ENCODE data around the gene ITGB4. TPM values are rescaled to one million over a fixed set of nuclear protein-coding genes. Genes with fewer than 3 reads are reported as not detected.

Gene ITGB4
- total RNA-seq, 1 experiment from 2014 or later, result 5.3 TPM

DNA sequence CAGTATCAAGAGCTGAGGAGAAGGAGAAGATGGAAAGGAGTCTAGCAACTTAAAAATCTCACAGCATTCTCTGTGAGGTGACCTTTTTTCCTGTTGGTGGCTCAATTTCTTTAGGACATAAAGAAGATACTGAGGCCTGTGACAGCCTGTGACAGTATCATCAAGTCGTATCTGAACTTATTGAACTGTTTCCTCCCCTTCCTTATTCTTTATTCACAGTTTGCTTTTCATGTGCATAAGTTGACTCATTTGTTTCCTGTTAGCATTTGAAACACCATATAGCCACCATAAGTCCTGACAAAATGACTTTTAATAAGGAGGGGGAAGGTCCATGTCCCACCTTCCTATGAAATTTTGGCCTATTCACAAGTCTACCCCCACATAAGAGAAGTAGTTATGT lies 72.2 kb downstream of the ITGB4 start:
- TF ChIP-seq, protein P1, sequence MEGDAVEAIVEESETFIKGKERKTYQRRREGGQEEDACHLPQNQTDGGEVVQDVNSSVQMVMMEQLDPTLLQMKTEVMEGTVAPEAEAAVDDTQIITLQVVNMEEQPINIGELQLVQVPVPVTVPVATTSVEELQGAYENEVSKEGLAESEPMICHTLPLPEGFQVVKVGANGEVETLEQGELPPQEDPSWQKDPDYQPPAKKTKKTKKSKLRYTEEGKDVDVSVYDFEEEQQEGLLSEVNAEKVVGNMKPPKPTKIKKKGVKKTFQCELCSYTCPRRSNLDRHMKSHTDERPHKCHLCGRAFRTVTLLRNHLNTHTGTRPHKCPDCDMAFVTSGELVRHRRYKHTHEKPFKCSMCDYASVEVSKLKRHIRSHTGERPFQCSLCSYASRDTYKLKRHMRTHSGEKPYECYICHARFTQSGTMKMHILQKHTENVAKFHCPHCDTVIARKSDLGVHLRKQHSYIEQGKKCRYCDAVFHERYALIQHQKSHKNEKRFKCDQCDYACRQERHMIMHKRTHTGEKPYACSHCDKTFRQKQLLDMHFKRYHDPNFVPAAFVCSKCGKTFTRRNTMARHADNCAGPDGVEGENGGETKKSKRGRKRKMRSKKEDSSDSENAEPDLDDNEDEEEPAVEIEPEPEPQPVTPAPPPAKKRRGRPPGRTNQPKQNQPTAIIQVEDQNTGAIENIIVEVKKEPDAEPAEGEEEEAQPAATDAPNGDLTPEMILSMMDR (conservative IDR thresholded peaks at IDR 0.05), result no peak
- no peak overlapping the region for H2AFZ ChIP-seq (ENCODE audit: low read length)
- H2BK120ac ChIP-seq (ENCODE audit: low read depth, low read length, poor library complexity, severe bottlenecking), result no peak overlapping the region
- Mint-ChIP-seq H3K4me3 (no peak overlapping the region), H3K36me3 (ENCODE audit: insufficient read depth in 1 of 3, low read depth in 3 of 3) (peaks cover 12 to 55% (median 52%) of the 10 kb centered on the region in 3 experiments; a peak in 6 of 7 replicates), H3K4me1 (no peaks in the 10 kb centered on the region), H3K9me3 (no peaks in the 10 kb centered on the region), H3K27ac (no peak overlapping the region), H3K27me3 (ENCODE audit: low read depth) (no peaks in the 10 kb centered on the region)
- H3K14ac ChIP-seq (ENCODE audit: insufficient read depth, low read length), result no peak overlapping the region
- H3K79me2 ChIP-seq (ENCODE audit: insufficient read depth, low read length), result peaks cover 6% of the 10 kb centered on the region; the same call in 1 of the 2 replicates
- H4K20me1 ChIP-seq (ENCODE audit: control insufficient read depth, insufficient read depth, insufficient read length), result no peaks in the 10 kb centered on the region
- H3K23me2 ChIP-seq (ENCODE audit: insufficient read length, low read depth, low read length, poor library complexity, severe bottlenecking), result no peaks in the 10 kb centered on the region
- H3K27me3 ChIP-seq (ENCODE audit: insufficient read depth, low read length), result no peaks in the 10 kb centered on the region
- no peak overlapping the region for H2BK5ac ChIP-seq (ENCODE audit: insufficient read length, low read length)
- H3K4me2 ChIP-seq (ENCODE audit: insufficient read depth, insufficient read length, low read length), result no peak overlapping the region
- H4K5ac ChIP-seq (ENCODE audit: insufficient read length, low read depth, low read length), result no peak overlapping the region
- H3K56ac ChIP-seq (ENCODE audit: insufficient read length, low read depth, low read length), result no peak overlapping the region
- no peak overlapping the region for H3K9ac ChIP-seq (ENCODE audit: extremely low read depth, insufficient read length, low read length)
- H2BK15ac ChIP-seq (ENCODE audit: low read depth, low read length), result no peak overlapping the region
- no peak overlapping the region for H2BK20ac ChIP-seq (ENCODE audit: low read depth, low read length, poor library complexity, severe bottlenecking)
- no peak overlapping the region for H3K27ac ChIP-seq (ENCODE audit: insufficient read length, low read depth, low read length)
- H2AK5ac ChIP-seq (ENCODE audit: insufficient read length, low read length), result no peak overlapping the region
- H3K18ac ChIP-seq (ENCODE audit: insufficient read length, low read depth, low read length), result no peak overlapping the region
- no peak overlapping the region for H3K4ac ChIP-seq (ENCODE audit: low read depth, low read length)
- H4K8ac ChIP-seq (replicated peaks; ENCODE audit: insufficient read length, low read depth, low read length), result no peak overlapping the region
- no peak overlapping the region for H3T11ph ChIP-seq (ENCODE audit: low read length)
- no peak overlapping the region for H2BK12ac ChIP-seq (ENCODE audit: insufficient read length, low read depth, low read length)
- no peak overlapping the region for H3K23ac ChIP-seq (ENCODE audit: insufficient read length, low read depth, low read length)
- no peaks in the 10 kb centered on the region for H3K4me1 ChIP-seq (ENCODE audit: insufficient read depth, low read length)
- peaks cover 12% of the 10 kb centered on the region for H3K79me1 ChIP-seq (ENCODE audit: insufficient read depth, low read depth, low read length, poor library complexity, severe bottlenecking)
- no peak for DNase-seq
- no peaks in the 10 kb centered on the region for H3K9me3 ChIP-seq (ENCODE audit: control insufficient read depth, low read depth, low read length)
- H4K91ac ChIP-seq (ENCODE audit: insufficient read length, low read depth, low read length), result no peak overlapping the region
- no CpG with 5 or more reads among the region's 1 CpG for WGBS (ENCODE audit: extremely low coverage, insufficient read length, low lambda C conversion rate)
